Upper lobe of left lung (tissue), 4 donors: ENCODE measurements around the gene BNC2.

Experiments used
- CTCF ChIP-seq, 6 experiments: fragments of 450-650 bp in 4 of 6; fragments of 200-600 bp in 2 of 6; sonication (generic) in 2 of 6; IDR thresholded peaks; one replicate each; pipeline ENCODE4 v1.5.1; 2016 to 2019; ENCODE audit warnings: antibody characterized with exemption in 6 of 6
- EP300 ChIP-seq, 4 donors: sonication (generic); formaldehyde crosslinking; IDR thresholded peaks; one replicate each; pipeline ENCODE4 v1.5.1; 2017; ENCODE audit warnings: antibody characterized with exemption in 4 of 4, control low read depth in 2 of 4
- POLR2A ChIP-seq, 4 donors: fragments of 450-650 bp; IDR thresholded peaks; one replicate each; pipeline ENCODE4 v1.5.1; 2016 to 2017; ENCODE audit warnings: antibody characterized with exemption in 4 of 4, mild to moderate bottlenecking in 2 of 4
- POLR2AphosphoS5 ChIP-seq, 2 donors: sonication (generic); formaldehyde crosslinking; IDR thresholded peaks; one replicate each; pipeline ENCODE4 v1.5.1; 2017; ENCODE audit warnings: antibody characterized with exemption in 2 of 2

- TF ChIP-seq CTCF (IDR thresholded peaks at IDR 0.05) (no peak), POLR2AphosphoS5 (IDR thresholded peaks at IDR 0.05) (no peak), POLR2A (IDR thresholded peaks at IDR 0.05) (no peak), EP300 (IDR thresholded peaks at IDR 0.05) (no peak)
Measured at GRCh38 chr9:16433494-16433893, 437.0 kb downstream of the BNC2 start.
